ENCODE results near the gene MLLT1.

- TF ChIP-seq, protein P1, sequence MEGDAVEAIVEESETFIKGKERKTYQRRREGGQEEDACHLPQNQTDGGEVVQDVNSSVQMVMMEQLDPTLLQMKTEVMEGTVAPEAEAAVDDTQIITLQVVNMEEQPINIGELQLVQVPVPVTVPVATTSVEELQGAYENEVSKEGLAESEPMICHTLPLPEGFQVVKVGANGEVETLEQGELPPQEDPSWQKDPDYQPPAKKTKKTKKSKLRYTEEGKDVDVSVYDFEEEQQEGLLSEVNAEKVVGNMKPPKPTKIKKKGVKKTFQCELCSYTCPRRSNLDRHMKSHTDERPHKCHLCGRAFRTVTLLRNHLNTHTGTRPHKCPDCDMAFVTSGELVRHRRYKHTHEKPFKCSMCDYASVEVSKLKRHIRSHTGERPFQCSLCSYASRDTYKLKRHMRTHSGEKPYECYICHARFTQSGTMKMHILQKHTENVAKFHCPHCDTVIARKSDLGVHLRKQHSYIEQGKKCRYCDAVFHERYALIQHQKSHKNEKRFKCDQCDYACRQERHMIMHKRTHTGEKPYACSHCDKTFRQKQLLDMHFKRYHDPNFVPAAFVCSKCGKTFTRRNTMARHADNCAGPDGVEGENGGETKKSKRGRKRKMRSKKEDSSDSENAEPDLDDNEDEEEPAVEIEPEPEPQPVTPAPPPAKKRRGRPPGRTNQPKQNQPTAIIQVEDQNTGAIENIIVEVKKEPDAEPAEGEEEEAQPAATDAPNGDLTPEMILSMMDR (IDR thresholded peaks at IDR 0.05; ENCODE audit: low read depth, low read length, poor library complexity, severe bottlenecking) = no peak
- no peak for TF ChIP-seq EZH2phosphoT487 (IDR thresholded peaks at IDR 0.05; ENCODE audit: borderline replicate concordance, low read length)
Observed at GRCh38 chr19:6210091-6210490, 69.7 kb downstream of the MLLT1 start.
